CD8-positive, alpha-beta memory T cell (primary cell): ENCODE measurements around the gene KCNAB1. TPM values are rescaled to one million over a fixed set of nuclear protein-coding genes. Genes with fewer than 3 reads are reported as not detected.

Experiments used
- CTCF ChIA-PET: fragments of 350-600 bp; sonication (Branson Sonifier 250); formaldehyde crosslinking; loops from one replicate; lab custom pipeline; 2021; ENCODE audit warnings: antibody characterized with exemption; lab: Charles Lee
- POLR2A ChIA-PET: fragments of 350-600 bp; sonication (Branson Sonifier 250); formaldehyde crosslinking; loops from one replicate; lab custom pipeline; 2021; ENCODE audit warnings: antibody characterized with exemption; lab: Charles Lee
- DNase-seq, 5 donors: peaks; one replicate each; pipeline versions ENCODE4 v3.0.0 to v3.0.0-alpha.2; 2020 to 2022; ENCODE audit warnings: mixed read lengths in 1 of 5
- H3K27ac ChIP-seq: one replicate; pipeline ENCODE4 v1.7.0; 2013; ENCODE audit warnings: low read depth, mild to moderate bottlenecking, low read length, moderate library complexity
- H3K27me3 ChIP-seq: 2 replicates; pipeline ENCODE4 v1.7.0; 2013; ENCODE audit warnings: low read length, mild to moderate bottlenecking; ENCODE audit not compliant: insufficient read depth, poor library complexity, severe bottlenecking
- H3K36me3 ChIP-seq: 2 replicates; pipeline ENCODE4 v1.7.0; 2013; ENCODE audit warnings: mild to moderate bottlenecking, low read length, moderate library complexity; ENCODE audit not compliant: insufficient read depth
- H3K4me1 ChIP-seq: 2 replicates; pipeline ENCODE4 v1.7.0; 2013; ENCODE audit warnings: mild to moderate bottlenecking, low read length, moderate library complexity; ENCODE audit not compliant: insufficient read depth
- H3K4me3 ChIP-seq: 2 replicates; pipeline ENCODE4 v1.7.0; 2013; ENCODE audit warnings: mild to moderate bottlenecking, low read length
- H3K9me3 ChIP-seq: 2 replicates; pipeline ENCODE4 v1.7.0; 2013; ENCODE audit warnings: mild to moderate bottlenecking, low read length
- H3K27ac Mint-ChIP-seq, 8 donors: one replicate each; pipeline ENCODE4 v1.8.0; 2020 to 2021; ENCODE audit warnings: mixed read lengths in 8 of 8, mild to moderate bottlenecking in 6 of 8, inconsistent platforms in 3 of 8, moderate library complexity in 3 of 8
- H3K27me3 Mint-ChIP-seq, 2 donors: one replicate each; pipeline ENCODE4 v1.8.0; 2020 to 2021; ENCODE audit warnings: mixed read lengths in 2 of 2, mild to moderate bottlenecking in 1 of 2, moderate library complexity in 1 of 2
- H3K36me3 Mint-ChIP-seq, 3 donors: one replicate each; pipeline ENCODE4 v1.8.0; 2020 to 2021; ENCODE audit warnings: mixed read lengths in 3 of 3, inconsistent platforms in 1 of 3, mild to moderate bottlenecking in 1 of 3
- H3K4me1 Mint-ChIP-seq, 3 donors: one replicate each; pipeline ENCODE4 v1.8.0; 2020 to 2021; ENCODE audit warnings: mixed read lengths in 3 of 3, inconsistent platforms in 1 of 3, mild to moderate bottlenecking in 1 of 3
- H3K4me3 Mint-ChIP-seq, 7 donors: one replicate each; pipeline ENCODE4 v1.8.0; 2020 to 2021; ENCODE audit warnings: mixed read lengths in 7 of 7, mild to moderate bottlenecking in 6 of 7, moderate library complexity in 4 of 7, inconsistent platforms in 2 of 7
- H3K9me3 Mint-ChIP-seq, 5 donors: one replicate each; pipeline ENCODE4 v1.8.0; 2020 to 2022; ENCODE audit warnings: mixed read lengths in 5 of 5, mild to moderate bottlenecking in 3 of 5, moderate library complexity in 2 of 5, inconsistent platforms in 1 of 5
- polyA plus RNA-seq: library from polyadenylated mRNA; unstranded; fragments of 300-500 nt; fragmentation: Illumina TruSeq; gene quantifications from one replicate; pipeline ENCODE4 v1.2.3, GENCODE V29; 2021
- total RNA-seq, 2 experiments: library from RNA; stranded (reverse); gene quantifications; one replicate each; pipeline ENCODE4 v1.2.3, GENCODE V29; 2021

Gene KCNAB1
- total and polyA plus RNA-seq, 3 experiments from 2014 or later: 0.32 TPM; not detected in 2

DNA sequence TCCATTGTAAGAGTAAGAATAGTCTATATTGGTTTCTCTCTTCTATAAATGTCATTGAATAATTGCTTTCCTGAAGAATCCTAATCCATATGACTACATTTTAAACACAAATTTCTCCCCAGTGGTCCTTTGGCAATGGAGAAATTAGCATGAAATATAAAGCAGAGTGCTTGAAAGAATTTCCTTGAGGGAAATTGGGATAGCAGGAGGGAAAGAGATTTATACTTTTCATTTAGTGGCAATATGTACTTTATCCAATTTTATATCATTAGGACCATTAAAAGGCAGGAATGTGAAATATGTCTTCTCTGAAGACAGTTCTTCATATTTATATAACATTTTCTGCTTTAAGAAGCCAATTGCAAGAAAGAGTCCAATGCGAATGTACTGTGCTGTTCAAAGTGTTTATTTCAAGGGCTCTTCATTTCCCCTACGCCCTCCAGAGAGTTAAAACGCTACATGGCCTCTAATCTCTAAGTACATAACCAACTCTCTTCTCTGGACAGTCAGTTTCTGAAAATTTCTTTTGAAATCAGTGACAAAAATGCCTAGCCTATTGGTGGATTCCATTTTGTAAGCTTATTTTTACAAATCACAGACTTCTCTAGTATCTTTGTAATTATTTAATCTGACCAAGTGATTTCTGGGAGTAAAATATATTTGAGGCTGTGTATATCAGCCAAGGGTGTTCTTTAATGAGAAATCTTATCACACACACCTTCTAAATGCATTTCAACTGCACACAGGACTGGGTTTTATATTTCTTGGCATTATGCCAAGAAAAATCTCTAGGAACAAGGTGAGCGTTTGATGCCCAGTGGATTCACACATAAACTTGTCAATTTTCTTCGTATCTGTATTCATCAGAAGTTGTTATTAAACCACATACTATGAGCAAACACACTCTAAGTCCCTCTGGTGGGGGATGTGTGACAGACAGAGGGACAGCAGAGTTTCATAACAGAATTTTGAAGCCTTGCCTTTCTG lies 51.2 kb downstream of the KCNAB1 start:
- Mint-ChIP-seq H3K9me3 (no peaks in the 10 kb centered on the region), H3K4me1 (no peaks in the 10 kb centered on the region), H3K27ac (no peak overlapping the region), H3K4me3 (no peak overlapping the region), H3K36me3 (no peaks in the 10 kb centered on the region), H3K27me3 (peaks cover 9 to 35% of the 10 kb centered on the region in 2 donors)
- Histone ChIP-seq H3K36me3 (no peaks in the 10 kb centered on the region), H3K9me3 (no peaks in the 10 kb centered on the region), H3K27ac (no peak overlapping the region), H3K27me3 (no peaks in the 10 kb centered on the region), H3K4me1 (no peaks in the 10 kb centered on the region), H3K4me3 (no peak overlapping the region)
- ChIA-PET POLR2A (no interaction called here), CTCF (interaction anchor here (0.8 kb wide), 1 partner anchor 9 kb away, joined by 3 read pairs; no protein-coding TSS in a partner anchor)
- DNase-seq: no peak

DNA sequence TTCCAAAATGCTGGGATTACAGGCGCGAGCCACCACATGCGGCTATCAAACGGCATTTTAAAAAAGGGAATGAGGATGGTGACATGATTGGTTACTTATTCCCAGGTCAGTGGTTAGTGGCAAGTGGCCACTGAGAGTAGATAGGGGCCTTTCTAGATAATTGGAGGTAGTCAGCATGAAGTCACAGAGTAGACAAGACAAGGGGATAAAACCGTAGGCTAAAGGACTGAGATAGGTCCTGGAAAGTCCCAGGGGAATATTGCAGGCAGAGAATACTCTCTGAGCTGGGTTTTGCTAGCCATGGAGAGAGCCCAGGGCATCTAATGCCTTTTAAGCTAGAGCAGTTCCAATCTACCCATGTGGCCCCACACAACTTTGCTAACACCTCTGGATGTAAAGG lies 52.2 kb downstream of the KCNAB1 start:
- CTCF ChIA-PET: no interaction called here
- H3K27ac Mint-ChIP-seq: no peak overlapping the region

DNA sequence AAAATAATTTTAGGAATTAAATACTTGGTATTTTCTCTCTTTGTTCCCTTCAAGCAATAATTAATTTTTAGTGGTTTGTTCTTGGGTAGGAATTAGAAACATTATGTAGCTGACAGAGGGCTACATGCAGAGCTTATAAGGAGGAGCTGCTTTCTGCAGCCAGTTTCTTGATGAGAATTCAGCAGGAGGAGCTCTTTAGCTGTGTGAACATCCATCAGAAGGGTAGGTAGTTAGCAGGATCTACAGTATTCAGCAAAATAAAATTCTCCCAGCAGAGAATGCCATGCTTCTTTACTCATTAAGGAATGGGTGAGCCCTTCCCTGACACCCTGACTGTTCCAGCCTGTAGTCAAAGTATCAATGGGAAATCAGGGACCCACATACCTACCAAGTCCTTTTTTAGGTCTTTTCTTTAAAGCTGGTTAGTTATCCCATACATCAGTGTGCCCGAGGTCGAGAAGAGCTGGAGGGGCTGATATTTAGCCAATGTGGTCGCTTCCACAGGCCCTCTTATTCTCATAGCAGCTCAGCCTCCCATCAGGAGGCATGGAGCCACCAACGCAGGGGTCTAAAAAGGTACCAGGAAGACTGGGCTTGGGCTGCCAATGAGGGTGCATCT lies 54.0 kb downstream of the KCNAB1 start:
- Histone ChIP-seq H3K27me3 (no peaks in the 10 kb centered on the region), H3K4me1 (no peaks in the 10 kb centered on the region), H3K36me3 (no peaks in the 10 kb centered on the region), H3K27ac (no peak overlapping the region), H3K4me3 (no peak overlapping the region), H3K9me3 (no peaks in the 10 kb centered on the region)
- Mint-ChIP-seq H3K36me3 (no peaks in the 10 kb centered on the region), H3K27me3 (peaks cover 7 to 29% of the 10 kb centered on the region in 2 donors), H3K4me1 (no peaks in the 10 kb centered on the region), H3K4me3 (no peak overlapping the region), H3K9me3 (no peaks in the 10 kb centered on the region), H3K27ac (no peak overlapping the region)
- DNase-seq: no peak
- POLR2A ChIA-PET: no interaction called here
- CTCF ChIA-PET: interaction anchor here (1.5 kb wide), 1 partner anchor 336 kb away, joined by 3 read pairs; no protein-coding TSS in a partner anchor

More for the DNA sequence above, 52.2 kb downstream of the KCNAB1 start:
- Mint-ChIP-seq H3K9me3 (no peaks in the 10 kb centered on the region), H3K4me1 (no peaks in the 10 kb centered on the region), H3K4me3 (no peak overlapping the region), H3K27me3 (peaks cover 8 to 28% of the 10 kb centered on the region in 2 donors), H3K36me3 (no peaks in the 10 kb centered on the region)
- no peaks in the 10 kb centered on the region for H3K4me1 ChIP-seq
- no peaks in the 10 kb centered on the region for H3K27me3 ChIP-seq
- H3K9me3 ChIP-seq: no peaks in the 10 kb centered on the region
- no peaks in the 10 kb centered on the region for H3K36me3 ChIP-seq
- H3K27ac ChIP-seq: no peak overlapping the region
- POLR2A ChIA-PET: no interaction called here
- no peak for DNase-seq
- H3K4me3 ChIP-seq: no peak overlapping the region

DNA sequence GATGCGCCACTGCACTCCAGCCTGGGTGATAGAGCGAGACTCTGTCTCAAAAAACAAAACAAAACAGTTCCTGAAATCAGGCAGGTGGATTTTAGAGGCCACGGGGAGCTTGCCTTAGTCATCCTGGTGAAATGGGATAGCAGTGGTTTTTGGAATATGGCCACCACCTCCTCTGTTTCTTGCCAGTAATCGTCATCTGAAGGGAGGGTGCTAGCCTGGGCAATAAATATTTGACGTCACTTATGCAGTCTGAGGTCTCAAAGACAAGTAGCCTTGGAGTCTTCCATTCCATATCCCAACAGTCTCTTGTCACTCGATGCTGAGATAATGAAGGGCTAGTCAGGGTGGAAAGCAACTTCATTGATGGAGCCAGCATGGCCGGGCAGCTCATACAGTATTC lies 55.2 kb downstream of the KCNAB1 start:
- Mint-ChIP-seq H3K27ac (no peak overlapping the region), H3K9me3 (no peaks in the 10 kb centered on the region), H3K4me3 (no peak overlapping the region), H3K4me1 (no peaks in the 10 kb centered on the region), H3K27me3 (peaks cover under 1 to 20% of the 10 kb centered on the region in 2 donors), H3K36me3 (no peaks in the 10 kb centered on the region)
- Histone ChIP-seq H3K4me3 (no peak overlapping the region), H3K4me1 (no peaks in the 10 kb centered on the region), H3K27me3 (no peaks in the 10 kb centered on the region), H3K9me3 (no peaks in the 10 kb centered on the region), H3K27ac (no peak overlapping the region), H3K36me3 (no peaks in the 10 kb centered on the region)
- ChIA-PET POLR2A (no interaction called here), CTCF (no interaction called here)
- DNase-seq: no peak

DNA sequence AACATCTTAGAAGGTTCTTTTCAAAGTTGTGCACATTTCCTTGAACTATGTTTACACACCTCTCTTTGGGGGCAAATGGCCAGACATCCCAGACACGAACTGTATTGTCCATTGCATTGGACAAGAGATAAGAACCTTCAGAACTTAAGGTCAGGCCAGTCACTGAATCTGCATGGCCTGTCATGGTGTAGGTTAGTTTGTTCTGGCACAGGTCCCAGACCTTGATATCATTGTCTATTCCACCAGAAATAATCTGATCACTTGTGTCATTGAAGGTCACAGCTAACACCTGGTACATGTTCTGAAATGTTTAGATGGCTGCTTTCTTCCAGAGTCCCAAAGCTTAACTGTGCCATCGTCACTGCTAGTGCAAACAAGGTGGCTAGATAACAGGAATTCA lies 55.7 kb downstream of the KCNAB1 start:
- ChIA-PET CTCF (no interaction called here), POLR2A (no interaction called here)
- Mint-ChIP-seq H3K36me3 (no peaks in the 10 kb centered on the region), H3K27ac (no peak overlapping the region), H3K4me1 (no peaks in the 10 kb centered on the region), H3K4me3 (no peak overlapping the region), H3K9me3 (no peaks in the 10 kb centered on the region), H3K27me3 (peaks cover 0 to 18% of the 10 kb centered on the region in 2 donors)
- H3K9me3 ChIP-seq: no peaks in the 10 kb centered on the region
- H3K4me3 ChIP-seq: no peak overlapping the region
- no peaks in the 10 kb centered on the region for H3K36me3 ChIP-seq
- H3K4me1 ChIP-seq: no peaks in the 10 kb centered on the region
- H3K27me3 ChIP-seq: no peaks in the 10 kb centered on the region
- H3K27ac ChIP-seq: no peak overlapping the region
- no peak for DNase-seq

DNA sequence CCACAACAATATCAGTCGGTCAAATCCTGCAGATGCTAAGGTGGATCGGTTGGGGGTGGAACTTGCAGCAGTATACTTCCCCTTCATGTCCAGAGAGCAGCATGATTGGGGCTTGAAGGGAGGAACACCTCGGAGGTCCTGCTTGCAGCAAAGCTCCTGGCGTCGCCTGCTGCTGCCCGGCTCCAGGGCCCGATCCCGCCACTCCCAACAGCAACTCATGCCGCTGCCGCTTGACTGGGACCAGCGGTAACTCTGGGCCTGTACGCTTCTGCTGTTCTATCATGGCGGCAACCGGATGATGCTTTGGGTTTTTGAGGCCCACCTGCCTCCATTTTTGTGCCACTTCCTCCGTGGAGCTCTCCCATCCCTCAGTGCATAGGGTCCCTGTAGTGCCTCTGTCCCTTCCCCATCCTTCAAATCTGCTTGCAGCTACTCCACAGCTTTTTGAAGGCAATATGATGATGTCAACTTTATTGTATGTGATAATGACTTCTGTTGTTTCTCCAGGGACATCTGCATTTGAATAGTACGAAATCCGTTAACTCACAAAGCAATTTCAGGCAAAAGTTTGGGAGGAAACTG lies 56.3 kb downstream of the KCNAB1 start:
- H3K4me3 Mint-ChIP-seq: no peak overlapping the region
- CTCF ChIA-PET: no interaction called here

DNA sequence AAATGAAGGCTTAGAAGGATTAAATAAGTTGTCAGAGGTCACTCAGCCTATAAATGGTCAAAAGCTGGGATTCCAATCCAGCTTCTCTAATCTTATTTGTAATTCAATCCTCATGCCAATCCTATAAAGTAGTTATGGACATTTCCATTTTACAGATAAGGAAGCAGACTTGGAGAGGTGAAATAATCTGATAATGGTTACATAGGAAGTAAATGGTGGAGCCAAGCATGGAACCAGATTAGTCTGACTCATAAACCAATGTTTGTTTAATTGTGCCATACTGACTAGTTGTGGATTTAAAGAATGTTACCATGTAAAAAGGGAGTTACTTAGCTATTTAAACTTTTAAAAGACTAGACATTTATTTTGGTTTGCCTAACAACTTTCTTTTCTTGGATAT lies 59.7 kb downstream of the KCNAB1 start:
- Histone ChIP-seq H3K4me3 (no peak overlapping the region), H3K36me3 (no peaks in the 10 kb centered on the region), H3K27ac (no peak overlapping the region), H3K9me3 (no peaks in the 10 kb centered on the region), H3K27me3 (no peaks in the 10 kb centered on the region), H3K4me1 (no peaks in the 10 kb centered on the region)
- ChIA-PET POLR2A (no interaction called here), CTCF (no interaction called here)
- H3K27me3 Mint-ChIP-seq: peaks cover 0 to 12% of the 10 kb centered on the region in 2 donors
- no peaks in the 10 kb centered on the region for H3K4me1 Mint-ChIP-seq
- DNase-seq: no peak
- H3K4me3 Mint-ChIP-seq: no peak overlapping the region
- no peaks in the 10 kb centered on the region for H3K36me3 Mint-ChIP-seq
- no peaks in the 10 kb centered on the region for H3K9me3 Mint-ChIP-seq
- no peak overlapping the region for H3K27ac Mint-ChIP-seq

More for the DNA sequence above, 56.3 kb downstream of the KCNAB1 start:
- H3K27me3 Mint-ChIP-seq: peaks cover 0 to 18% of the 10 kb centered on the region in 2 donors
- H3K27ac ChIP-seq: no peak overlapping the region
- H3K4me1 Mint-ChIP-seq: no peaks in the 10 kb centered on the region
- H3K9me3 Mint-ChIP-seq: no peaks in the 10 kb centered on the region
- peak overlapping the region in 1 of 8 donors; percentile 25 for H3K27ac Mint-ChIP-seq
- DNase-seq: no peak
- POLR2A ChIA-PET: no interaction called here
- no peaks in the 10 kb centered on the region for H3K27me3 ChIP-seq
- H3K4me3 ChIP-seq: no peak overlapping the region
- H3K9me3 ChIP-seq: no peaks in the 10 kb centered on the region
- H3K36me3 Mint-ChIP-seq: no peaks in the 10 kb centered on the region
- H3K36me3 ChIP-seq: no peaks in the 10 kb centered on the region
- H3K4me1 ChIP-seq: no peaks in the 10 kb centered on the region

DNA sequence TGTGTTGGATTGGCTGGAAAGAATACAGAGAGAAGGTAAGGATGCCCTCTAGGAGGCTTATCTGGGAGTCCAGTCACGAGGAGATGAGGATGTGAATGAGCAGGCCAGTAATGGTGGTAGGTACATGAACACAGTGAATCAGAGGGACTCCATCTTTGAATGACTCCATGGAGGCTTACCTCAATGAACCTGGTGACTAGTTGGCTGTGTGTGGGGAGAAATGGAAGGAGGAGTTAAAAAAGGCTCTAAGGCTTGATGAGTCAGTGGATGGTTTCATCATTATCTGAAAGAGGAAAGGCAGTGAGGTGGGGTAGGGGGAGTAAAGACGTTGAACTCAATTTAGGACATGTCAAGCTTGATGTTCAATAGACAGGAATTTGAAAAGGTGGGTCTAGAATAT lies 61.1 kb downstream of the KCNAB1 start:
- Mint-ChIP-seq H3K36me3 (no peaks in the 10 kb centered on the region), H3K27me3 (peaks cover 2 to 5% of the 10 kb centered on the region in 2 donors), H3K9me3 (no peaks in the 10 kb centered on the region), H3K27ac (no peak overlapping the region), H3K4me3 (no peak overlapping the region), H3K4me1 (no peaks in the 10 kb centered on the region)
- ChIA-PET CTCF (no interaction called here), POLR2A (no interaction called here)
- Histone ChIP-seq H3K4me1 (no peaks in the 10 kb centered on the region), H3K4me3 (no peak overlapping the region), H3K9me3 (no peaks in the 10 kb centered on the region), H3K27me3 (no peaks in the 10 kb centered on the region), H3K36me3 (no peaks in the 10 kb centered on the region), H3K27ac (no peak overlapping the region)
- DNase-seq: no peak
